ENCODE measurements around the gene GINS3.

DNA sequence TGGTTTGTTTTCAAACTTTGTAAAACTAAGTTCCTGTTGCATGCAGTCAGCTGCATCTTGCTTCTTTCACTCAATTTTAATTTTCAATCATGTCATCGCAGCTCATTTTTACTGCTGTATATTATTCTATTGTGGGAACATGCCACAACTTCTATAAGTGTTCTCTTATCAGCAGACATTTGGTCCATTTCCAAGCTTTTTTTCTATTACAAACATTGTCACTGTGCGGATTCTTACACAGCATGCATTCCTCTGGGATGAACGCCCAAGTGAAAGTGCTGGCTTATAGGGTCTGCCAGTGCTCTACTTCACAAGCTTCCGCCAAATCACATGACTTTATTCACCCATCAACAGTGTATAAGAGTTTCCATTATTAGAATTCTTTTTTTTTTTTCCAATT is 22.7 kb downstream of the GINS3 start:
- no peak for TF ChIP-seq EZH2 (IDR thresholded peaks at IDR 0.05; ENCODE audit: borderline replicate concordance)
- TF ChIP-seq, protein P1, sequence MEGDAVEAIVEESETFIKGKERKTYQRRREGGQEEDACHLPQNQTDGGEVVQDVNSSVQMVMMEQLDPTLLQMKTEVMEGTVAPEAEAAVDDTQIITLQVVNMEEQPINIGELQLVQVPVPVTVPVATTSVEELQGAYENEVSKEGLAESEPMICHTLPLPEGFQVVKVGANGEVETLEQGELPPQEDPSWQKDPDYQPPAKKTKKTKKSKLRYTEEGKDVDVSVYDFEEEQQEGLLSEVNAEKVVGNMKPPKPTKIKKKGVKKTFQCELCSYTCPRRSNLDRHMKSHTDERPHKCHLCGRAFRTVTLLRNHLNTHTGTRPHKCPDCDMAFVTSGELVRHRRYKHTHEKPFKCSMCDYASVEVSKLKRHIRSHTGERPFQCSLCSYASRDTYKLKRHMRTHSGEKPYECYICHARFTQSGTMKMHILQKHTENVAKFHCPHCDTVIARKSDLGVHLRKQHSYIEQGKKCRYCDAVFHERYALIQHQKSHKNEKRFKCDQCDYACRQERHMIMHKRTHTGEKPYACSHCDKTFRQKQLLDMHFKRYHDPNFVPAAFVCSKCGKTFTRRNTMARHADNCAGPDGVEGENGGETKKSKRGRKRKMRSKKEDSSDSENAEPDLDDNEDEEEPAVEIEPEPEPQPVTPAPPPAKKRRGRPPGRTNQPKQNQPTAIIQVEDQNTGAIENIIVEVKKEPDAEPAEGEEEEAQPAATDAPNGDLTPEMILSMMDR (IDR thresholded peaks at IDR 0.05; ENCODE audit: poor library complexity) = no peak
